Endometrium (tissue), 2 donors: ENCODE measurements around the gene POLR2L.

Source experiments
- FAIRE-seq: peaks from 2 replicates; lab custom pipeline; 2012; peaks lifted over from hg19 to GRCh38; lab: Jason Lieb, UNC
- donor health status: control.
- donor health status: control.

POLR2L gene

DNA sequence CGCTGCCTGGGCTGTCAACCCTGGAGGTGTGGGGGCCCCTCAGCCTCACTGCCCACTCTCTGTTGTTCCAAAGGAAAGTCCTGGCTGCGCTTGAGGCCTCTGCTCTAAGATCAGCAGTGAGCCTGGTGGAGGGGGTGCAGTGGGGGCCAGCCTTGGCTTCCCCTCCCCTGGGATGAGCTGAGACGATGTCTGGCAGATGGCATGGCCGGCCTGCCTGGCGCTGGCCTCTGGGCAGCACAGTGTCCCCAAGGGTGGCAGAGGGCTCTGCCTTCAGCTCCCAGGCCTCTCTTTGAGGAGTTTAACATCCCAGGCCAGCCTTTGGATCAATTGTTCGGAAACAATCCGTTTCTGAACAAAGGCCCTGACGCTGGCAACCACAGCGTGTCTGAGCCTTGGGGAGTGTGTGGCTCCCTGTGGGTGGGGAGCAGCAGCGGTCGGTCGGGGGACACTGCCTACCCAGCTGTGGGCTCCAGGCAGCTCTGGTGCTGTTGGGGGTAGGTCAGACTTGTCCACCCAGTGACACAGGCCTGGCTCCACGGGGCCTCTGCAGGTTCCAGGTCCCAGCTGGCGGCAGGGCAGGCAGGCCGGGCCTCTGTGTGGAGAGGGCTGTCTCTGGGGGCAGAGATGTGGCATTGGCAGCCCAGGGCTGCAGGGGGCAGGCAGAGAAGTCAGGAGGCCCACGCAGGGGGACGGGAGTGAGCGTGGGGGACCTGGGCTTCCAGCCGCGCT, 12.4 kb upstream of the POLR2L start:
- FAIRE-seq: no peak

DNA sequence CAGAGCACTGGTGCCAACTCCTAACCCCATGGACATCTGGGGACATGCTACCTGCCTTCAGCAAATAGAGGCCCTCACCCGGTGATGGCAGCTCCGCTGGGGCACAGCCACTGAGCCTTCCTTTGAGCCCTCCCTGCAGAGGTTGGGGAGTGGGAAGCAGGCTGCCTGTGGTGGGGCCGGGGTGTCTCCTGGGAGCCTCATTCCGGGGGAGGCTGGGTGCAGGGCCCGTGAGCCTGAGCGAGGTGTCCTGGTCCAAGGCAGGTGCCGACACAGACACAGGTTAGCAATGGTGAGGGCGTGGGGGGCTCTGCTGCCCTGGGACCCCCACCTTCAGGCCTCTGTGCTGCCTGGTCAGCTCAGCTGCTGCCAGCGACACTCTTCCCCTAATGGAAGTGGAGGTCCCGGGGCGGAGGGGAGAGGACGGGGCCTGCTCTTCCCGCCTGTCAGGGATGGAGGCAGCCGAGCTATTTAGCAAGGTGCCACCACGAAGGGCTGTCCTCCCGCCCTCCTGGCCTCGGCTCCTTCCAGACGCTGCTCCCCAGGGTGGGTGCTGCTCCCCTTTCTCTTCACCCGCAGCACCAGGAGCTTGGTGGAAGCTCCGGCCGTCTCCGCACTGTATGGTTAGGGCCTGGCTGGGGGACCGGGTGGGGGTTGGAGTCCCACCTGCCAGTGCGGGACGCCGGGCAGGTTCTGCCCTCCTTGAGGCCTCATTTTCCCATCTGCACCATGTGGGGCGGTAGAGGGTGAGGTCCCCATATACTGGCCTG, 11.5 kb upstream of the POLR2L start:
- no peak for FAIRE-seq

DNA sequence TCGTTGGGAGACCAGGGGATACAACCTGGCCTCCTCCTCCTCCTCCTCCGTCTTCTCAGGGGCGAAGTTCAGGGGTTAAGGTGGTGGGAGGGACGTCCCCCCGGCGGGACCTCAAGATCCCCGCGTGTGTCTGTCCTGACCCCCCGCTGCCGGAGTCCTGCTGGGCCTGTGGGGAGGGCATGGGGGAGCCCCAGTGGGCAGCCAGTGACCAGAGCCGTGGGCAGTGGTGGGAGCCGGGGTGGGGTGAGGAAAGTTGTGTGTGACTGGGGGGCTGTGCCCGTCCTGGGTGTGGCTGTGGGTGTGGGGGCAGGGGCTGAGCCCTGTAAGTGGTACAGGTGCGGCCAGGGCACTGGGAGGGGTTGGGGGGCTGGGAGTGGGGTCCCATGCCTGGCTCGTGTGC, 10.4 kb upstream of the POLR2L start:
- no peak for FAIRE-seq

DNA sequence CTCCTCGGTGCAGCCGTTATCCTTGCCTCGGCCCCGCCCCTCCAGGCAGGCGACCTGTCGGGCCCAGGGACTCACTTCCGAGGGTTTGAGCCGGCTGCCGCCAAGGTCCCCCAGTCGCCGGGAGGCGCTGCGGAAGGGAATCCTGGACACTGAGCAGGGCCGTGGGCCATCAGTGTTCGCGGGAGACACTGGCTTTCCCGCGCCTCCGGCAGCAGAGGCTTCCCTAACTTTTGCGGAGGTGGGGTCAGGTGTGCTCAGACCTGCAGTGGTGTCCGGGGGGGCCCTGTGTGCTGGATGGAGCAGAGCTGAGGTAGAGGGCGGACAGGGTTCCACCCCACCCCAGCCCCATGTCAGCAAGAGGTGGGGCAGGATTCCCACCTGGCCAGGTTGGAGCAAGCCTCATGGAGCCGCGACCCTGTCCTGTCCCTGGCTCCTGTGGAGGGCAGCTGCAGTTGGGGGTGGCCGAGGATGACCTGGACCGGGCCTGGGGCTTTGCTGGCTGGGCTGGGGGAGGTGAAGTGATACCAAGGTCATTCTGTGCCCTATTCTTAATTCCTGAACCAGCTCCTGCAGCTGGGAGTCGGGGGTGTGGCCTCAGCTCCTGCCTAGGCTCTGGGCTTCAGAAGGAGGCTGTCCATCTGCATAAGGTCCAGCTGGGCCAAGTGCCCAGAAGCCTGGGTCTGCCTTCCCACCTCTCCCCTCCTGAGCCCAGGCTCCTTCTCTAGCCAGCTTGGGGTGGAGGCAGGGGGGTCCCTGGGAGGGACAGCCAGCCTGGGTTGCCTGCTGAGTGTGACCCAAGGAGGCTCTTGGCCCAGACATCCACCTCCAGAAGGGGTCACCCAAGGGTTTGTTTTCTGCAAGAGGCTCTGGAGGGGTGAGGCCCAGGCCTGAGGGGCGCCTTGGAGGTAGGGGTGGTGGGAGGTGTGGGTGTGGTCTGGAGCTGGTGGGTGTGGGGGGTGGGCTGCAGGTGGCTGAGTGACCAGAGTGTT, 8.7 kb upstream of the POLR2L start:
- no peak for FAIRE-seq

DNA sequence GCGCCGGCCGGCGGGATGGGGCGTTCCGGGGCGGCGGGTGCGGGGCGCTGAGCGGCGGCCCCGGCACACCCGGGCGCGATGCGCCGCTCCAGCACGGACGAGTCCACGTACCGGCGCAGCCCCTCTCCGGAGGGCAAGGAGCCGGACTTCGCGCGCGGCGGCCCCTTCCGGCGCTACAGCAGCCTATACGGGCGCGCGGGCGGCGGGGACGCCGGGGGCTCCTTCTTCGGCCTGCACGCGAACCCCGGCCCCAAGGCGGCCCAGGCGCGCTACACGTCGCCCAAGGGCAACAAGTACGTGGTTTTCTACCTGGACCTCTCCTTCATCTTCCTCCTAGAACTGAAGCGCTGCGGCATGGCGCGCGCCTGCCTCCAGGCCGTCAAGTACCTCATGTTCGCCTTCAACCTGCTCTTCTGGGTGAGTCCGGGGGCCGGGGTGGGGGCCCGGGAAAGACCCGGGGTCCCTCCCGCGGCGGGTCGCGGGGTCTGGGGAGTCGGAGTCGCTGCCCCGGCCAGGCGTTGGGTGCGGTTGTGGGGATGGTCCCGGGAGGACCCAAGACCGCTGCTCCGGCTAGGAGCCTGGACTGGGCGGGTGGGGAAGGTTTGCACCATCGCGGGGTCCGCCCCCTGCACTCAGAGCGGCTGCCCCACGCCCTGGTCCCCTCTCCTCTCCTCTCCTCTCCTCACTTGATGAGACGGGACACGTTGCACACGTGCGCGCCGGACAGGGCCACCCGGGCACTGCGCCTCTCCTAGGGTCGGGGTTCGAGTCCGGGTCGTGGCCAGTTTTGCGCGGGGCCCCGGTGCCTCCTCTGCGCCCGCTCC, 7.8 kb upstream of the POLR2L start:
- no peak for FAIRE-seq

DNA sequence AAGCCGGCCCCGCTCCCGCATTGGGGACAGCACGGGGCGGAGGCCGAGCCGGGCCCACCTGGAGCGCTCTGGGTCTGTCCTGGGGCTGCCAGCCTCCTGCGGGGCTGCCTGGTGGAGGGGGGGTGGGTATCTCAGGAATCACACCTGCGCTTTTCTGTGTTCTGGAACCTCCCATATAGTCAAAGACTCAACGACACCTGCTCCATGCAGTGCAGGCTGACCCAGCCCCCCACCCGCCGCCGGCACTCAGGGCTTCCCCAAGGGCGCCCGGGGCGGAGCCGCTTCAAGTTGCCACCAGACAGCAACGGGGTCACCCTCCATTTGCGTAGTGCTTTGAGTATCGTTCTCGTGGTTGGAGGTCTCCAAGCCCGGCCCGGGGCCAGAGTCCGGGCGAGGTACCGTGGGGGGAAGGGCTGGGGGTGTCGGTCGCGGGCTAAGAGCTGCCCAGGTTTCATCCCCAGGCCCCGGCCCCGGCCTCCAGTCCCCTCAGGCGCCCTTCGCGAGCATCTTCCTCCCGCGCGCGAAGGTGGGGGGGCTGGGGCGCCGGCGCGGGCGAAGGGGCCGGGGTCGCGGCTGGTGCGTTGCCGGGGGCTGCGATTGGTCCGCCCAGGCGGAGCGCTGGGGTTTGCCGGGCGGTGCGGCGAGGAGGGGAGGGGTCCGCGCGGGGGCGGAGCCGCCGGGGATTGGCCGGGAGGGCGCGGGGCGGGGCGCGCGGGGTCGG, 6.9 kb upstream of the POLR2L start:
- FAIRE-seq: no peak

DNA sequence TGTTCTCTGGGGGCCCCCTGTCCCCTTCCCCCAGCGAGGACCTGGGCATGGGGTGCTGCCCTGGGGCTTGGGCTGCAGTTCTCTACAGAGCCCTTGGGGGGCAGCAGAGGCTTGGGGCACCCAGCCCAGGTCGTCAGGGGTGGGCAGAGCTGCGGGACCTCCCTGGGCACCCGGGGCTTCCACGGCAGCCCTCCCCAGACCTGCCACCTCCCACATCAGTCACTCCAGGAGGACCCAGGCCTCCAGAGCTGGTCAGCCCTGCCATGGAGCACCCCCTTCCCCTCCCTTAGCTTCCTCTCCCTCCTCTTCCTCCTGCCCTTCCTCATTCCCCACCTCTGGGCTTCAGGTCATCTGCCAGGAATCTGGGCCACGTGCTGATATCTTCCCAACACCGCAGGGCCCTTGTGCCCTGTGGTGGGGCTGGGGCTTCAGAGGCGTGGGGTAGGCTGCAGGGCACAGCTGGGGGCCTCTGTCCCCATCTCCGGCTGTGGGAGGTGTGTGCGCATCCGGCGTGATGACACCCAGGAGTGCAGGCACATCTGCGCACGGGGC, 6.1 kb upstream of the POLR2L start:
- FAIRE-seq: no peak

DNA sequence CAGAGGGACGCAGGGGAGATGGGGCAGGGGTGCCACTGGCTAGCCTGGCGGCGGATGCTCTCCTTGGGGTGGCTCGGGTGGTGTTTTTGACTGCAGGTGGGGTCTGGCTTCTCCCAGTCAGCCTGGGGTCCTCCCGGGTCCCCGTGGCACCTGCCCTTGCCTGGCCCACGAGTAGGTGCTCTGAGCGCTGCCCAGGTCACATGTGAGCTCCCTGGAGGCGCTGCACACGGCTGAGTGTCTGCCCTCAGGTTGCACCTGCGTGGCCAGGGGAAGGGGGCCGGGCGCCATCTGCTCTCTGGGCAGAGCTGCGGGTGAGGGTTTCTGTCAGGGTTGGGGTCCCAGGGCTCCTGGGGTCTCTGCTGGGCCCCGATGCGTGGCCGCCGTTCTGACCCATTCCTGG, 5.5 kb upstream of the POLR2L start:
- no peak for FAIRE-seq

DNA sequence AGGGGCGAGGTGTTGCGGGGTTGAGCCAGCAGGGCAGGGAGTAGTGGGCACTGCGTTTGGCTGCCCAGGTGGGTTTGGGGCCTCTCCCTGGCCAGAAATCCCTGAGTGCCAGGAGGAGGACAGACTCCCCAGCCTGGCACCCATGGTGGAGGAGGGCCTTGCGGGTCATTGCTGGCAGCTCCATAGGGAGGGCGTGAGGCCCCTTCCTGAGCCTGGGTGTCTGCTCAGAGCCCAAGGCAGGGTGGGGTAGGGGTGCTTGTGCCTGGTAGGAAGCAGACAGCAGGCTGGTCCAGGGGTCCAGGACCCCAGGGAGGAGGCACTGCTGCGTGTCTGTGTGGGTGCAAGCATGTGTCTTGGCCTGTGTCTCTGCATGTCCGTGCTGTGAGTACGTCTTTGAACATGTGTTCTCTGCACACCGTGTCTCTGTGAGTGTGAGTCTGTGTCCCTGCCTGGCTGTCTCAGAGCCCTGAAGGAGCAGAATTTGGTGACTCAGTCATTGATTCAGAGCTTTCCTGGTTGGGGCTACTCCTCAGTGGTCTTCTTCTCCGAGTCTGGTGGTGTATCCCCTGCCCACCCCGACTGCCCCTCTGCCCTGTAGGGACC, 4.3 kb upstream of the POLR2L start:
- no peak for FAIRE-seq

DNA sequence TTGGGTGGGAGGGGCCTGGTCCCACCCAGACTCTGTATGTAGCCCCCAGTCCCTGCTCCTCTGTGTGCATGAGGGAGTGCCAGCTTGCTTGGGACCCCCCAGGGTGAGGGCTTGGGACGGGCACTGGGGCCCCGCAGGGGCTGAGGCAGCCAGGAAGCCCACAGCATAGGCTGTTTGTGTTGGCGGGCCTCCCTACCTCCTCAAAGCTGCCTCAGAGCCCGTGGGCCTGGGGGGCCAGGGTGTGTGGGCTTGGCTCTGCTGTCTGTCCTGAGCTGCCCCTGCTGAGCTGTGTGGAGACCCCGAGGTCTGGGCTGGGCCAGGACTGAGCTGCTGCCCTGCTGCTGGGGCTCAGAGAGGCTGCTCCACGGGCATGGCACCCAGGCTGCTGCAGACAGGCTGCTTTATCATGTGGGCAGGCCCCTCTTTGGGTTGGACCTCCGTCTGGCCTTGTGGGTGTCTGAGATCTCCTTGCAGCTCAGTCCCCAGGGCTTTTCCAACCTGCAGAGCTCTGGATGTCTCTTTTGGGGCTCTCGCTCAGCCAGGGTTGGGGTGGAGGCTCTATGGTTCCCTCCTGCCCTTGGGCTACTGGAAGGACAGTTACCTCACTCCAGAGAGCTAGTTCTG, 3.7 kb upstream of the POLR2L start:
- no peak for FAIRE-seq

DNA sequence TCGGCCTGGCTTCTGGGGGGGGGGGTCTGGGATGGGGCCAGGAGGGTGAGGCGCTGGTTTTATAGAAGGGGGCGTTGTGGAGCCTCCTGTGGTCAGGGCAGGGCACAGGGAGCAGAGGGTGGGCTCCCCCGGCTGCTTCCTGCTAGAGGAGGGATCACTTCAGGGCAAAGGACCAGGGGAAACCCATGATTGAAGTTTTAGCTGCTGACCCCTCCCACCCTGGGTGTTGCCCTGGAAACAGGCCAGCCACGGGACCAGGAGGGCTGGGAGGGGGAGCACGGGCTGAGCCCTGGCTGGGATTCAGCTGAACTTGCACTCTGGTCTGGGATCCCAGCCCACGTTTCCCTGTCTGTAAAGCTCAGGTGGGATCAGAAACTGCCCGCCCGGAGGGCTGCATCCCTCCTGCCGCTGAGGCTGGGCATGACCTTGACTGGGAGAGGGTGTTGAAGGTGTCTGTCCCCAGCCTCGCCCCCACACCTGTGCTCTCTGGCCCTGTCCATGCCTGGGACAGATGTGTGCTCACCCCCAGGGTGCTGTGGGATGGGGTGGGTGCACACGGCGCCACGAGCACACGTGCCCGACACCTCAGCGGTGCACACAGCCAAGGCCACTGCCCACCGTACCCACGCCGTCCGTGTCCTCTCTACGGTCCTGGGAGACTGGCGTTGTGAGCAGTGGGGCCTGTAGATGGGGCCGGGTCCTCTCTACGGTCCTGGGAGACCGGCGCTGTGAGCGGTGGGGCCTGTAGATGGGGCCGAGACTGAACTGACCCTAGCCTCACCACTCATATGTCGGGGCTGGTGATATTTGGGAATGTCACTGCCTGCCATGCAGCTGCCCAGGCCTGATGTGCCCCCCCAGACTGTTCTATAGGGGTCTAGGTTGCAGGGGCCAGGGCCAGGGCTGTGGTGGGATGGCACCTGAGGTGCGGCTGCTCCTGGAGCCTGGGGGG, 2.6 kb upstream of the POLR2L start:
- peak; percentile 79 for FAIRE-seq

DNA sequence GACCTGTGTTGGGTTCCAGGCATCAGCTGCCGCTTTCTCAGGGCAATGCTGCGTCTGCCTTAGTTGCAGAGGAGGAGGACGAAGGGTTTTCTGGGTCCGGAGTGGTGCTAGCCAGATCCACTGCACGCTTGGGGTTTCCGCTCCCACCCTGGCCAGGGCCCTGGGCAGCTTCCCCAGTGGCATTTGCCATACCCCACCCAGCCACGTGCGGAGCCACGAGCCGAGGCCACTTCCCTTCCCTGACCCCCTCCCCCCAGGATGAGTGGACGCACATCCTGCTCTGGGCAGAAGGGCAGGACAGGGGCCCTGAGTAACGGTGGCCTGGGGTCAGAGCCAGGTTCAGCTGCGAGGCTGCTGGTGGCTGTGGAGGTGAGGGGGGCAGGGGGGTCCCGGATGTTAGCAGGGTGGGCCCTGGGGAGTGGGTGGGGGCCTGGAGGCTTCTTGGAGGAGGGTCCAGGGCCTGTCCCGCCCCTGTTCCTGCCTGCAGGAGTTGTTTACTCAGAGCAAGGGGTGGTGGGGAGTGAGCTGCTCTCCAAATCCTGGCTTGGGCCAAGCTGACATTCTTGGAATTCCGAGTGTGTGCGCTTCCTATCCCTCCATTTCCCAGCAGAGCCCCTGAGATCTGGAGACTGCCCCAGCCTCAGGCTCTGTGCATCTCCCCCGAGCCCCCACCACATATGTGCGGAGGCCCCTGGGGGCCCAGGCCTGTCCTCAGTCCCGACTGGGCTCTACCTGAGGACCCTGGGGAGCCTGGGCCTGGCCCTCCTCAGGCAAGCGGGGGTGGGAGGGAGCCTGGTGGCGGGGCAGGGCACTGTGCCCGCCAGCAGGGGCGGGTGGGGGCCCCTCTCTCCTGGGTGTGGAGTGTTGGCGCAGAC, 1.7 kb upstream of the POLR2L start:
- FAIRE-seq: no peak

DNA sequence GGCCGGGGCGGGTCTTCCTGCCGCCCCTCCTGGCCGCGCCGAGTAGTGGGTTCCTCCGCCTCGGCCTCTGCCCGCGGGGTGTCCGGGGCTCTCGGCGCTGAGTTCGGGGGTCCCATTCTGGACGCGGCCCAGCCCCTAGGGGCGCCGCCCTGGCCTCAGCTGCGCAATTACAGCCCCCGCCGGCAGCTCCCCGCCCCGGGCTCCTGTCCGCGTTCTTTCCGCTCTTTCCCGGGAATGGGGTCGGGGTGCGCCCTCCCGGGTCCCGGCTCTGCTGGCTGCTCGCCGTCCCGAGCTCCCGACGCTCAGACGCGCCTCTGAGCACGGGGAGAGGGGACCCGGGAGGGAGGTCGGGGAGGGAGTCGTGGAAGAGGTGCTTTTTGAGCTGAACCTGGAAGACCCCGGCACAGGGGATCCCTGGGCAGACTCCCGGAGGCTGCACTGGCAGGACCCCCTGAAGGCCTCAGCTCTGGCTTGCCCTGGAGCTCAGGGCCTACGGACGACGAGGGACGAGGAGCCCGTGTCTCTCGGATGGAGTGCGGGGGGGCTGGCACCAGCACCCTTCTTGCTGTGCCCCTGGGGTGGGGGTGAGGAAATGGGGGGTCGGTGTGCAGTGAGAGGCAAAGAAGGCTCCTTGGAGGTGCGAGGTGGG, 881 bp upstream of the POLR2L start:
- FAIRE-seq: no peak

DNA sequence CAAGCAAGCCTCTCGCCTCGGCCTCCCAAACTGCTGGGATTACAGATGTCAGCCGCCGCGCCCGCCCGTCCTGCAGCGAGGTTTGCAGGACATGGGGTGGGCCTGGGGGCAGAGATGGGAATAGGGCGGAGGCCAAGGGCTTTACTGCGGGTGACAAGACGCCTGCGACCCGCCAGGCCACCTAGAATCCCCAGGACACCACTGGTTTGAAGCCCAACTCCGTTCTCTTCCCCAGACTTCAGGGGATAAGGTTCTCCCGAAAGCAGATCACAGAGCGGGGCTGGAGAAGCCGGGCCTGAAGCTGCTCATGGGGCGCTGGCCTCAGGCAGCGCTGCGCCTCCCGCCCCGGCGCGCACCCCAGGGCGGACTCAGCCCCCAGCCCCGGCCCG, 354 bp downstream of the POLR2L start:
- FAIRE-seq: no peak

DNA sequence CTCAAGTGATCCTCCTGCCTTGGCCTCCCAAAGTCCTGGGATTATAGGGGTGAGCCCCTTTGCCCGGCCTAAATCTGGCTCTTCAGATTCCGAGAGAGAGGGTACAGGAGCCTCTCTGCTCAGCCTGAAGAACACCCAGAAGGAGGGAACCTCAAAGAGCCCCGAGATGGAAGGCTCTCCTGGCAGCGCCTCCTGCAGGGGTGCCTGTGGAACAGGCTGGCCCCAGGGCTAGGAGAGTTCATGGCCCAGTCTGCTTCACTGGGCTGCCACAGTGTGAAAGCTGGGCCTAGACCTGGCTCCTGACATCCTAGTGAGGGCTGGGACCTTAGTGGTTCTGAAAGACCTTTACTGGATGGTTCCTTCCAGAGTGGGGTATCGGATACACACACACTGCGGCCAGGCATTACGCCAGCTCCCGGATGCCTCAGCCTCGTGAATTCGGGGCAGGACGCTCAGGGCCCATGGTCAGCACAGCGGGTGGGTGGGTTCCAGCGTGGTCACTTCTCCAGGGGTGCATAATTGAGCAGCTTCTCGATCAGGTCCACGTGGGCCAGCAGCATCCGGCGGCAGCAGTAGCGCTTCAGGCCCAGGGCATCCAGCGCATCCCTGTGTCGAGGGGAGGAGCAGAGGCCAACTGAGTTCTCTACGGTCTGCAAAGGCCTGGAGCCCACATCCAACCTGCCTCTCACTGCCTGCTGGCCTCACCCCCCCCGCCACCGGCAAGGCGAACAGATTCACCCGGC, 2.3 kb downstream of the POLR2L start:
- FAIRE-seq: no peak

DNA sequence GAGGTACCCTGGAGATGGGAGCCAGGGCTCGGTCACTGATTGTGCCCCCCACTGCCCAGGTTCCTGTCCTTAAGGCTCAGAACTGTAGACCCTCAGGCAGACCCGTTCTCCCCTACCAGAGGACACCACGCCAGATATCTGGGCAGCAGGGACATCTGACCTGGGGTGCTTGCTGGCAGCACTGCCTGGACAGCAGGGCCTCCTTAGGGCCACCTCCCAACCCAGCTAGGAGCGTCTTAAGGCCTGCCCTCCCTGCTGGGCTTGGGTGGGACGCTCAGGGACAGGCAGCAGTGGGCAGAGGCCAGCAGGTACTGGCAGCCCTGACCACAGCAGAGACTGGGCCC, 3.1 kb downstream of the POLR2L start:
- FAIRE-seq: no peak
